ENCODE data around the gene ATP5F1E. TPM values are rescaled to one million over a fixed set of nuclear protein-coding genes. Genes with fewer than 3 reads are reported as not detected.
A peak's percentile ranks its signal among the peaks of the same experiment; 100 is the strongest.

Gene ATP5F1E
- total and polyA plus RNA-seq, 10 of the 15 experiments (the other 5 are each of a cell fraction or from before 2014, with no cell fraction given), result 49.0 to 407 (median 117) TPM

DNA sequence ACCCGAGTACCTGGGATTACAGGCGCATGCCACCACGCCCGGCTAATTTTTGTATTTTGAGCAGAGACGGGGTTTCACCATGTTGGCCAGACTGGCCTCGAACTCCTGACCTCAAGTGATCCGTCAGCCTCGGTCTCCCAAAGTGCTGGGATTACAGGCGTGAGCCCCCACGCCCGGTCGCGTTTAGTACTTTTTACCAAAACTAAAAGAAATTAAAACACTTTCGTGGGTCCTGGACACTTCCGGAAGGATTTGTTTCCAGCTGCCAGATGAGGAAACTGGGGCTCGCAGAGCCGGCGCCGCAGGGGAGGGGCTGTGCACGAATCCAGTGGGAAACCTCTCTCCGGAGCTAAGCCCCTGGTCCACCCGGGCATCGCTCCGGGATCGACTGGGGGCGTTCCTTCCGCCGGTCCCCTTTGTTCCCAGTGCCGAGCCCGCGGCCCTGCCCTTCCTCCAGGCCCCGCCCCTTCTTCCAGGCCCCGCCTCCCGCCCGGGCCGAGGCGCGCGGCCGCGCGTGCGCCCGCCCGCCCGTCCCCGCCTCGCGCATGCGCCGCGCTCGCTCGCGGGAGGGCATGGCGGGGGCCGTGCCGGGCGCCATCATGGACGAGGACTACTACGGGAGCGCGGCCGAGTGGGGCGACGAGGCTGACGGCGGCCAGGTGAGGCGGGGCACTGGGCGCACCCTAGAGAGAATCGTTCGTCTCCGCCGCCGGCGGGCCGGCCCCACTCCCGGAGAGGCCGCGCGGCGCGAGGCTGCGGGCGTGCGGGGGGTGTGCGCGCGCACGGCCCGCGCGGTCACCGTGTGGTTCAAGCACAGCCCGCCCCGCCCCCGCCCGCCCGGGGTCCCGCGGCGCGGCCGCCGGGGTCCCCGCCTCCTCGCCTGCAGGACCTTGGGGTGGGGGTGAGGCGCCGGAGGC is 51.2 kb downstream of the ATP5F1E start, which contains the start of gene NELFCD (continued):
- TF ChIP-seq YBX1 (IDR thresholded peaks at IDR 0.05) (no peak), PML (IDR thresholded peaks at IDR 0.05; ENCODE audit: low read length) (peak; percentile 86), SIX5 (IDR thresholded peaks at IDR 0.05; ENCODE audit: low read depth, low read length, severe bottlenecking) (no peak), RAD51 (IDR thresholded peaks at IDR 0.05) (no peak), MEF2B (IDR thresholded peaks at IDR 0.05; ENCODE audit: partially characterized antibody, poor library complexity, severe bottlenecking) (peak; percentile 23), BHLHE40 (IDR thresholded peaks at IDR 0.05; ENCODE audit: borderline replicate concordance in 1 of 2, low read depth in 2 of 2, low read length in 1 of 2) (peak in 1 of 2 experiments; percentile 79; a peak in 2 of 4 replicates), NRF1 (conservative IDR thresholded peaks at IDR 0.05; ENCODE audit: low read depth, low read length) (peak; percentile 72), GATAD2B (conservative IDR thresholded peaks at IDR 0.05; ENCODE audit: low read depth) (peak; percentile 56; the same call in 1 of the 2 replicates), EGR1 (IDR thresholded peaks at IDR 0.05; ENCODE audit: borderline replicate concordance in 1 of 2, low read depth in 2 of 2, low read length in 2 of 2) (peak in 1 of 2 experiments; percentile 69; a peak in 1 of 3 replicates), JUND (IDR thresholded peaks at IDR 0.05; ENCODE audit: low read depth, low read length) (no peak), IKZF2 (IDR thresholded peaks at IDR 0.05) (peak; percentile 65 to 74), NFYB (IDR thresholded peaks at IDR 0.05; ENCODE audit: insufficient read depth, low read depth, low read length) (no peak), SMC3 (IDR thresholded peaks at IDR 0.05; ENCODE audit: borderline replicate concordance, low read length) (0 out of 2 replicates have a peak, but pooled peaks have one; percentile 15), RB1 (IDR thresholded peaks at IDR 0.05; ENCODE audit: borderline replicate concordance) (peak; percentile 73; the same call in 1 of the 2 replicates), TAF1 (IDR thresholded peaks at IDR 0.05; ENCODE audit: borderline replicate concordance, low read depth, low read length) (0 out of 2 replicates have a peak, but pooled peaks have one; percentile 23)
- TF ChIP-seq, protein P1, sequence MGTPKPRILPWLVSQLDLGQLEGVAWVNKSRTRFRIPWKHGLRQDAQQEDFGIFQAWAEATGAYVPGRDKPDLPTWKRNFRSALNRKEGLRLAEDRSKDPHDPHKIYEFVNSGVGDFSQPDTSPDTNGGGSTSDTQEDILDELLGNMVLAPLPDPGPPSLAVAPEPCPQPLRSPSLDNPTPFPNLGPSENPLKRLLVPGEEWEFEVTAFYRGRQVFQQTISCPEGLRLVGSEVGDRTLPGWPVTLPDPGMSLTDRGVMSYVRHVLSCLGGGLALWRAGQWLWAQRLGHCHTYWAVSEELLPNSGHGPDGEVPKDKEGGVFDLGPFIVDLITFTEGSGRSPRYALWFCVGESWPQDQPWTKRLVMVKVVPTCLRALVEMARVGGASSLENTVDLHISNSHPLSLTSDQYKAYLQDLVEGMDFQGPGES (IDR thresholded peaks at IDR 0.05), result no peak
- TF ChIP-seq, protein P2, sequence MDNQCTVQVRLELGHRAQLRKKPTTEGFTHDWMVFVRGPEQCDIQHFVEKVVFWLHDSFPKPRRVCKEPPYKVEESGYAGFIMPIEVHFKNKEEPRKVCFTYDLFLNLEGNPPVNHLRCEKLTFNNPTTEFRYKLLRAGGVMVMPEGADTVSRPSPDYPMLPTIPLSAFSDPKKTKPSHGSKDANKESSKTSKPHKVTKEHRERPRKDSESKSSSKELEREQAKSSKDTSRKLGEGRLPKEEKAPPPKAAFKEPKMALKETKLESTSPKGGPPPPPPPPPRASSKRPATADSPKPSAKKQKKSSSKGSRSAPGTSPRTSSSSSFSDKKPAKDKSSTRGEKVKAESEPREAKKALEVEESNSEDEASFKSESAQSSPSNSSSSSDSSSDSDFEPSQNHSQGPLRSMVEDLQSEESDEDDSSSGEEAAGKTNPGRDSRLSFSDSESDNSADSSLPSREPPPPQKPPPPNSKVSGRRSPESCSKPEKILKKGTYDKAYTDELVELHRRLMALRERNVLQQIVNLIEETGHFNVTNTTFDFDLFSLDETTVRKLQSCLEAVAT (IDR thresholded peaks at IDR 0.05), result peak; percentile 43; the same call in 1 of the 2 replicates
- TF ChIP-seq, protein P3, sequence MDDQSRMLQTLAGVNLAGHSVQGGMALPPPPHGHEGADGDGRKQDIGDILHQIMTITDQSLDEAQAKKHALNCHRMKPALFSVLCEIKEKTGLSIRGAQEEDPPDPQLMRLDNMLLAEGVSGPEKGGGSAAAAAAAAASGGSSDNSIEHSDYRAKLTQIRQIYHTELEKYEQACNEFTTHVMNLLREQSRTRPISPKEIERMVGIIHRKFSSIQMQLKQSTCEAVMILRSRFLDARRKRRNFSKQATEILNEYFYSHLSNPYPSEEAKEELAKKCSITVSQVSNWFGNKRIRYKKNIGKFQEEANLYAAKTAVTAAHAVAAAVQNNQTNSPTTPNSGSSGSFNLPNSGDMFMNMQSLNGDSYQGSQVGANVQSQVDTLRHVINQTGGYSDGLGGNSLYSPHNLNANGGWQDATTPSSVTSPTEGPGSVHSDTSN (IDR thresholded peaks at IDR 0.05; ENCODE audit: insufficient replicate concordance, low read depth, low read length), result no peak
- TF ChIP-seq, protein P4, sequence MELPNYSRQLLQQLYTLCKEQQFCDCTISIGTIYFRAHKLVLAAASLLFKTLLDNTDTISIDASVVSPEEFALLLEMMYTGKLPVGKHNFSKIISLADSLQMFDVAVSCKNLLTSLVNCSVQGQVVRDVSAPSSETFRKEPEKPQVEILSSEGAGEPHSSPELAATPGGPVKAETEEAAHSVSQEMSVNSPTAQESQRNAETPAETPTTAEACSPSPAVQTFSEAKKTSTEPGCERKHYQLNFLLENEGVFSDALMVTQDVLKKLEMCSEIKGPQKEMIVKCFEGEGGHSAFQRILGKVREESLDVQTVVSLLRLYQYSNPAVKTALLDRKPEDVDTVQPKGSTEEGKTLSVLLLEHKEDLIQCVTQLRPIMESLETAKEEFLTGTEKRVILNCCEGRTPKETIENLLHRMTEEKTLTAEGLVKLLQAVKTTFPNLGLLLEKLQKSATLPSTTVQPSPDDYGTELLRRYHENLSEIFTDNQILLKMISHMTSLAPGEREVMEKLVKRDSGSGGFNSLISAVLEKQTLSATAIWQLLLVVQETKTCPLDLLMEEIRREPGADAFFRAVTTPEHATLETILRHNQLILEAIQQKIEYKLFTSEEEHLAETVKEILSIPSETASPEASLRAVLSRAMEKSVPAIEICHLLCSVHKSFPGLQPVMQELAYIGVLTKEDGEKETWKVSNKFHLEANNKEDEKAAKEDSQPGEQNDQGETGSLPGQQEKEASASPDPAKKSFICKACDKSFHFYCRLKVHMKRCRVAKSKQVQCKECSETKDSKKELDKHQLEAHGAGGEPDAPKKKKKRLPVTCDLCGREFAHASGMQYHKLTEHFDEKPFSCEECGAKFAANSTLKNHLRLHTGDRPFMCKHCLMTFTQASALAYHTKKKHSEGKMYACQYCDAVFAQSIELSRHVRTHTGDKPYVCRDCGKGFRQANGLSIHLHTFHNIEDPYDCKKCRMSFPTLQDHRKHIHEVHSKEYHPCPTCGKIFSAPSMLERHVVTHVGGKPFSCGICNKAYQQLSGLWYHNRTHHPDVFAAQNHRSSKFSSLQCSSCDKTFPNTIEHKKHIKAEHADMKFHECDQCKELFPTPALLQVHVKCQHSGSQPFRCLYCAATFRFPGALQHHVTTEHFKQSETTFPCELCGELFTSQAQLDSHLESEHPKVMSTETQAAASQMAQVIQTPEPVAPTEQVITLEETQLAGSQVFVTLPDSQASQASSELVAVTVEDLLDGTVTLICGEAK (IDR thresholded peaks at IDR 0.05; ENCODE audit: borderline replicate concordance), result peak; percentile 43; the same call in 1 of the 2 replicates

Data from GM12878 (cell line).